Pulmonary artery endothelial cell (primary cell): Measurements from ENCODE around the gene ILF3. TPM values are rescaled to one million over a fixed set of nuclear protein-coding genes. Genes with fewer than 3 reads are reported as not detected.
"Not testable (repeated sequence)": the region's sequence is repeated elsewhere in the genome, so short reads cannot be mapped to it uniquely, and the experiment has no call there.

Experiments used
- DNase-seq: peaks from one replicate; pipeline ENCODE4 v3.0.0-alpha.2; 2011; ENCODE audit warnings: low read depth, low spot score
- total RNA-seq: library from RNA; depleted of rRNA; stranded (reverse); fragments of >200 nt; gene quantifications from 2 replicates; pipeline ENCODE4 v1.2.3, GENCODE V29; 2014

The ILF3 gene
- total RNA-seq, 1 donor from 2014 or later, result 148 TPM

DNA sequence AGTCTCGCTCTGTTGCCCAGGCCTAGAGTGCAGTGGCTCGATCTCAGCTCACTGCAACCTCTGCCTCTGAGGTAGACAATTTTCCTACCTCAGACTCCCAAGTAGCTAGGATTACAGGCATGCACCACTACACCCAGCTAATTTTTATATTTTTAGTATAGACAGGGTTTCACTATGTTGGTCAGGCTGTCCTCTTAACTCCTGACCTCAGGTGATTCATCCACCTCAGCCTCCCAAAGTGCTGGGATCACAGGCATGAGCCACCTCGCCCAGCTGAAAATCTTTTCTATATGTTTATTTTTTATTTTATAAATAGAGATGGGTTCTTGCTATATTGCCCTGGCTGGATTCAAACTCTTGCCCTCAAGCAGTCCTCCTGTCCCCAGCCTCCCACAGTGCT, 17.8 kb downstream of the ILF3 start:
- not testable (repeated sequence) for DNase-seq

DNA sequence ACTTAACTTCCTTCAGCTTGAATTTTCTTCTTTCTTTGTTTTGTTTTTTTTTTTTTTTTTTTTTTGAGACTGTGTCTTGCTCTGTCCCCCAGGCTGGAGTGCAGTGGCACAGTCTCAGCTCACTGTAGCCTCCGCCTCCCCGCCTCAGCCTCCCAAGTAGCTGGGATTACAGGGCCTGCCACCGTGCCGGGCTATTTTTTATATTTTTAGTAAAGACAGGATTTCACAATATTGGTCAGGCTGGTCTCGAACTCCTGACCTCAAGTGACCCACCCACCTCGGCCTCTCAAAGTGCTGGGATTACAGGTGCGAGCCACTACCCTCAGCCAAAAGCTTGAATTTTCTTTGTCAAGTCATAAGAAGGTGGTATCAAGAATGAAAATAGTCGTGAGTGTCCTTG, 21.1 kb downstream of the ILF3 start:
- not testable (repeated sequence) for DNase-seq

DNA sequence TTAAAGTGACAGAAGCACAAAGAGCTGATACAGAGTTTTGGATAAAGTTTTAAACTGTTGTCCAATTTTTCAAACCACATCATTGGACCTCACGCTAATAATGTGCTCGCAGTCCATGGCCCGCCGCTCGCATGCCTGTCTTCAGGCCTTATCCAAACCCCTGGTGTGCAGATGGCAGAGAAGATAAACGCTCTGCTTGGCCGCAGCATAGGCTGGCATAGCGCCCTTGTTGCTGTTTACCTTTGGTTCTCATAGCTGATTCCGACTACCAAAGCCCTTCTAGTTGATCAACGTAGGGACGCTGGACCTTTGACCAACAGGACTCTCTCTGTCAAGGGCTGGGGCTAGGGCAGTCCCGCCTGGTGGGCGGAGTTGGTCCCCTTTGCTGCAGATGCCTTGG, 23.6 kb downstream of the ILF3 start:
- DNase-seq, result no peak

DNA sequence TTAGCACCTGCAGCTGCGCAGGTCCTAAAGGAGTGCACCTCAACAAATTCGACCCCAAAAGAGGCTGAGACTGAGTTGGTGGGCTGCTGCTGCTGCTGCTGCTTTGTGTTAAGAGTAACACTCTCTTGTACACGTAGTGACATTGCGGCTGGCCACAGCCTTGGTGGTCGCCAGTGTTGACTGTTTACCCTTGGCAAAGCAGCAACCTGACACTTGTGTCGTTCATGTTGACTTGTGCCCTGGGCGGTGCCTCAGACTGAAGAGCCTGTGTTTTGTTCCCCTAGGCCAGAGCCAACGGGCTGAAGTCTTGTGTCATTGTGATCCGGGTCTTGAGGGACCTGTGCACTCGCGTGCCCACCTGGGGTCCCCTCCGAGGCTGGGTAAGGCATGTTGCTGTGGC, 24.7 kb downstream of the ILF3 start:
- no peak for DNase-seq

DNA sequence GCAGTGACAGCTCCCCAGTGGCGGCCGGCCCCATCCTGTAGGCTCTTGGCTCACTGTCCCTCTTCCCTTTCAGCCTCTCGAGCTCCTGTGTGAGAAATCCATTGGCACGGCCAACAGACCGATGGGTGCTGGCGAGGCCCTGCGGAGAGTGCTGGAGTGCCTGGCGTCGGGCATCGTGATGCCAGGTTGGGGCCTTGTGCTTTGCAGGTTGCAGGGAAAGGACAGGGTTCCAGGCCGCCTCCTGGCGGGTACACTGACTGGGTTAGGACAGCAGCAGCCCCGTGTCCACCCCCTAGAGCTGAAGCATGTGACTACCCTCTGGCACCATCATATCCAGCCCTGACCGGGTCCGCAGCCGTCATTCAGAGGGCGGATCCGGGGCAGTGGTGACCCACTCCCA, 25.6 kb downstream of the ILF3 start:
- DNase-seq, result no peak

DNA sequence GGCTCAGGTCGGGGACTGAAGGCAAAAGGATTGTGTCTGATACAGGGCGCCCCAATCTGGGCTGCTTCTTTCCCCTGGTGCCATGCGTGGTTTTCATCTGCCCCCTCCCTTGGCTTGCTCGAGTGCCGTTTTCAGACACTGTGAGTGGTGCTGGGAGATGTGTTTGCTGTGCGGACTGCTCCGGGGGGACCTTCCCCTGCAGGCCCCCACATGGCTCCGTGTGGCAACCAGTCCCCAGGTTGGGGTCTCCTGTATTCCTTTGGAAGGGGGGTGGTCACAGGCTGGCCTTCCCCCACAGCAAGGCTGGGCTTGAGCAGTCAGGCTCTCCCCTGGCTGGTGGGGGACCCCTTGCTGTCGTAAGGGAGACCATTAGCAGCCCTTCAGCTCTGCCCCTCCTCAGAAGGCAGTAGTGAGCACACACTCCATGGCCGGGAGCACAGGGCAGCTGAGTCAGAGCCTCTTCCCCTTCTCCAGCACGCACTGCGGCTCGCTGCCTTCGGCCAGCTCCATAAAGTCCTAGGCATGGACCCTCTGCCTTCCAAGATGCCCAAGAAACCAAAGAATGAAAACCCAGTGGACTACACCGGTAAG, 26.5 kb downstream of the ILF3 start:
- DNase-seq, result no peak

DNA sequence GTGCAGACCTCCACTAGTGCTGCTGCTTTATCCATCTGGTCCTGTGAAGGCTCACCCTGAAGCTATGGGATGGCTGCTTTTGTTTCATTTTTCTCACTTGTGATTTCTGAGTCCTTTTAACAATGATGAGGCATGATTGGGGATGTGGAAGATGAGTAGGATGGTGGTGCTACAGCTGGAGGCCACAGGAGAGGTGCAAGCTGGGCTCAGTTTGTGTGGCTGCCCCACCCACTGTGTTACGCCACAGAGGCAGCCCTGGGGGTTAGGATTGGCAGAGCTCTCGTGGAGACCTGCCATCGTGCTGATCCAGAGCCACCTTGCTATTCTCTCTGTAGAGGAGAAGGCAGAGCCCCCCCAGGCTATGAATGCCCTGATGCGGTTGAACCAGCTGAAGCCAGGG, 27.5 kb downstream of the ILF3 start:
- DNase-seq, result no peak

DNA sequence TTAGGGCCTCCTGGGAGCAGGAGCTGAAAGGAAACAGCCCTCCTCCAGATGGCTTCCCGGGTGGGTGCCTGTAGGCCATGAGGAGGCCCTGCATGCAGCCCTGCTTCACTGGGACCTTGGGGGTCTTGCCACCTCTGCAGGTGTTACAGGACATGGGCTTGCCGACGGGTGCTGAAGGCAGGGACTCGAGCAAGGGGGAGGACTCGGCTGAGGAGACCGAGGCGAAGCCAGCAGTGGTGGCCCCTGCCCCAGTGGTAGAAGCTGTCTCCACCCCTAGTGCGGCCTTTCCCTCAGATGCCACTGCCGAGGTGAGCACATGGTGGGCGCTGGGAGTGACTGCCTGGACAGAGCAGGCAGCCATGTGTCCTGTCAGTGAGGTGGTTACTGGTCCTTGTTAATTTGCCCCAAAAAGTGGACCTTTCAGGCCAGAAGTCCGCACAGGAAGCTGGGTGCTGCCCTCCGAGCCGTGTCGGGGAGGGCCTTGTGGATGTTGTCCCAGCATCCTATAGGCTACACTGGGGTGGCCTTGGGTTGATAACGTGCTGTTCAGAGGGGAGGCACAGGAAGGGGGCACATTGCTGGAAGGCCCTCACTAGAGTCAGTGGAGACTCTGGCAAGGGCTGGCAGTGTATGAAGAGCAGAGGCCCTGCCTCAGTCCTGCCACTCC, 28.4 kb downstream of the ILF3 start:
- no peak for DNase-seq

DNA sequence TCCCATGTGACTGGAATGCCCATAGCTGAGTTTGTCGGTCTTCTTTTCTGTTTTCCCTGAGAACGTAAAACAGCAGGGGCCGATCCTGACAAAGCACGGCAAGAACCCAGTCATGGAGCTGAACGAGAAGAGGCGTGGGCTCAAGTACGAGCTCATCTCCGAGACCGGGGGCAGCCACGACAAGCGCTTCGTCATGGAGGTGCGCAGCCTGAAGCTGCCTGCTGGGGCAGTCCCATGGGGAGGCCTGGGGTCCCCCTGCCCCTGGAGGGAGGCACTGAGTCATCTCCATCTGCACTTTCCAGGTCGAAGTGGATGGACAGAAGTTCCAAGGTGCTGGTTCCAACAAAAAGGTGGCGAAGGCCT, 28.9 kb downstream of the ILF3 start:
- no peak for DNase-seq

DNA sequence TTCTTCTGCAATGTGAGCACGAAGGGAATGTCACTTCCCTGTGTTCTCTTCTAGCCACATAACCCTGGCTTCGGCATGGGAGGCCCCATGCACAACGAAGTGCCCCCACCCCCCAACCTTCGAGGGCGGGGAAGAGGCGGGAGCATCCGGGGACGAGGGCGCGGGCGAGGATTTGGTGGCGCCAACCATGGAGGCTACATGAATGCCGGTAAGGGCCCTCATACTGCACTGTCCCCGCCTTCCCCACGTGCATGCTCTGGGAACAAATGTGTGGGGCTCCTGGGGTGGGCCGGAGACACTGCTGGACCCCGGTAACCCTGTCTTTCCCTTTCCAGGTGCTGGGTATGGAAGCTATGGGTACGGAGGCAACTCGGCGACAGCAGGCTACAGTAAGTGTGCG, 29.4 kb downstream of the ILF3 start:
- no peak for DNase-seq

DNA sequence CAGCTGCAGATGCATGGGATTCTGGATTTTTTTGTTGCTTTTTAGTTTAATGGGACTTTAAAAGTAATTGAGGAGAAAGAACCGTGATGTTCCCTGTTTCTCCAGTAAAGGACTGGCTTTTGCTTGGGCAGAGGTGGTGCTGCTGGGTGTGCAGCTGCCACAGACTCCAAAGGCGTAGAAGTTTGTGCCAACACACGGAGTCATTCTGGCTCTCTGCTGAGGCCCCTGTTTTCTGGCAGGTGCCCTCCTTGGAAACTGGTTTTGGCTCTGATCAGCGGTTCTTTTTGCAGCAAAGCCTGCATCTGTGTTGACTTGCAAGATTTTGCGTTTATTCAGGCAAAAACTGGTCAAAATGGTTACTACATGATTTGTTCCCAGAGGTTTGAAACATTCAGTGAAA, 31.1 kb downstream of the ILF3 start:
- DNase-seq, result no peak

DNA sequence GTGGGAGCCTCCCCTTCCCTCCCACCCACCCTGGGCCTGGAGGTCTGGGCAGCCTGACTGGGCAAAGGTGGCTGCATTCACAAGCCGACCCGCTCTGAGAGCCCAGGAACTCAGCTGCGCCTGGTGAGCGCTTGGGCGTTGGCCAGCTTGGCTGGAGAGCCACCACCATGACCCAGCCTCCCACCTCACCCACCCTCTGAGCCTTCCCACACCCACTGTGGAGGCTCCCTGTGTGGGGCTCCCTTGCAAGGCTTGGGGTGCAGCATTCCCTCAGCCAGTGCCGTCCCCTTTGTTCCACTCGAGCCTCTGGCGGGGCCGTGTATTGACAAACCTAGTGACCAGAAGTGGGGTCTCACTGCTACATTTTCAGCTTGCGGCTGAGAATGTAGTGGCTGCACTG, 32.0 kb downstream of the ILF3 start:
- no peak for DNase-seq

DNA sequence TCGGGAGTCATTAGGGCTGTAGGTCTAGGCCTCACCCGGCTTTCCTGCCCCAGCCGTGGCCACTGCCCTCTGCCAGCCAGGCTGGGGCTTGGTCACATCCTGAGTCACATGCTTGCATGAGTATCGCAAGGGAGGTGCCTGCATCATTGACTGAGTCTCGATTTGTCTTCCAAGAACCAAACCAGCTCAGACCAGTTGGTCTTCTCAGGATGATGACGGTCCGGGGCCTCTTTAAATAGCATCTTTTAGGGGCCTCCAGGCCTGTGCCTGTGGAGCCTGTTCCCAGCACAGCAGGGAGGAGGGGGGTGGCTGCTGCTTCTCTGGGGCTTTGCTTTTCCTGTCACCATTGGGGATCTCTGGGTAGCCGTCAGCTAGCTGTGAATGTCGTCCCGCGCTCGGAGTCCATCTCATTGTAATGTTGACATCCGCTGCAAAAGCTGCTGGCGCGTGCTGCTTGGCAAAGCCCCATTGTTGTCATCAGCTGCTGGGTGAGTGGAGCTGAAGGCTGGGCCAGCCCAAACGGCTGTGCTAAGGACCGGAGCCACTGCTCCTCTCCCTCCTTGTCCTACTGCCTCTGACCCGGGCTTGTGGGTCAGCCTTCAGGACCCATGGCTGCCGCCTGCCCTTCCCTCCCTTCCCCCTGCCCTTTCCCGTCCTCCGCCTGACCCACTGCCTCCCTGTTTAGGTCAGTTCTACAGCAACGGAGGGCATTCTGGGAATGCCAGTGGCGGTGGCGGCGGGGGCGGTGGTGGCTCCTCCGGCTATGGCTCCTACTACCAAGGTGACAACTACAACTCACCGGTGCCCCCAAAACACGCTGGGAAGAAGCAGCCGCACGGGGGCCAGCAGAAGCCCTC, 32.7 kb downstream of the ILF3 start:
- DNase-seq, result no peak

DNA sequence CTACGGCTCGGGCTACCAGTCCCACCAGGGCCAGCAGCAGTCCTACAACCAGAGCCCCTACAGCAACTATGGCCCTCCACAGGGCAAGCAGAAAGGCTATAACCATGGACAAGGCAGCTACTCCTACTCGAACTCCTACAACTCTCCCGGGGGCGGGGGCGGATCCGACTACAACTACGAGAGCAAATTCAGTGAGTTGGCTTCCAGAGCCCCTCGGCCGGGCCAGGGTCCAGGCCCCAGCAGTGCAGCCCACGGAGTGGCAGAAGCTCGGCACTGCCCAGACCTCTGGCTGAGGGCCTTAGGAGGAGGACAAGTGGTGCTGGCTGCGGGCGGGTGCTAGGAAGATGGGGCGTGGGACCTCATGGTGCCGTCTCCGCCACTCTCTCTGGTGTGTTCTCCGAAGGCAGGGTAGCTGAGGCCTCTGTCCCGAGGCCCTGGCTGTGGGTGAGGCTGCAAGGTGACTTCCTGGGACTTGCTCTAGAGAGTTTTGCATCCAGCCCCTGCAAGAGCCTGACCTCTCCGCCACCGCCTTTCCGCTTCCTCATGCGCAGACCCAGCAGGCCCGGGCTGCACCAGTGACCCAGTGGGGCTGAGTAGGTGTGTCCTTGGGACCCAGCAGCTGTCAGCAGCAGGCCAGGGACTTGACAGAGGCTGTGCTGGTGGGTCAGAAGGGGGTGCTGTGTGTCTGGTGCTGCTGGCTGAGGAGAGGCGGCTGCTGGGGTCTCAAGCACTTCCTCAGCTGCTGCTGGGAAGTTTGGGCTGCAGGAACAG, 33.6 kb downstream of the ILF3 start:
- DNase-seq, result no peak

DNA sequence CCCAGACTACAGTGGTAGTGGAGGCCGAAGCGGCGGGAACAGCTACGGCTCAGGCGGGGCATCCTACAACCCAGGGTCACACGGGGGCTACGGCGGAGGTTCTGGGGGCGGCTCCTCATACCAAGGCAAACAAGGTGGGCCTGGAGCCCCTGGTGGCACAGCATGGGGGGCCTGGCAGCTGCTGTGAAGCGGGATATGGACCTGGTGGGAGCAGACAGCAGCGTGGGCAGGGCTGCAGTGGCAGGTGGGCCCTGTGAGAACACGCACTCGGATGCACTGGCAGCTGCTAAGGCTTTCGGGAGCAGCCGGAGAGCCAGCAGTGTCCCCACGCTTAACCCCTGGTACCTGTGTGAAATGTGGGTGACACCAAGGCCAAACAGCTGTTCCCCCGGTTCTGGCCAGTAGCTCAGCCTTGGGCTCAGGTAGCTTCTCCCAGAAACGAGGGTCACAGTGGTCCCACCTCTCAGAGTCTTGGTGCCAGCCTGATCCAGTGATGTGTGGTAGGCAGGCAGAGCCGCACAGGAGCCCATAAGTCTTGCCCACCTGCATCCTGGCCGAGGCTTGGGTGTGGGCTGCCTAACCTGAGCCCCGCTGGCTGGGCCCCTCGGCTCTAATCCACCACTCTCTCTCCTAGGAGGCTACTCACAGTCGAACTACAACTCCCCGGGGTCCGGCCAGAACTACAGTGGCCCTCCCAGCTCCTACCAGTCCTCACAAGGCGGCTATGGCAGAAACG, 34.6 kb downstream of the ILF3 start:
- DNase-seq, result no peak

DNA sequence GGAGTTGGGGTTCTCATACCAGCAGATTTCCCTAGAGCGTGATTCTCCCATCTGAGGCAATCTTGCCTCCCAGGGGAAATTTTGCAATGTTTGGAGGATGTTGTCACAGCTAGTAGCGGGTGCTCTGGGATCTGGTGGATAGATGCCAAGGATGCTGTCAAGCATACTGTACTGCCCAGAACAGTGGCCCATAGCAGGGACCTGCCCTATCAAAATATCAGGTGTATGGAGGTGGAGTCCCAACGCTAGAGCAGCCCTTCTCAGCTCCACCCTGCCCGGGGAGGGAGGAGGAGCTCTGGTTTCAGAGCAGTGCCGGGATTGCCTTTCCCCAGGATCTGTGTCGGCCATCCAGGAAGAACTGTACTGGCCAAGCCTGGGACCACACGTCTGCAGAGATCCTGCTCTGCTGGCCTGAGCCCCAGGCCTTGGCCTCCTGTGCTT, 36.2 kb downstream of the ILF3 start:
- DNase-seq, result no peak

DNA sequence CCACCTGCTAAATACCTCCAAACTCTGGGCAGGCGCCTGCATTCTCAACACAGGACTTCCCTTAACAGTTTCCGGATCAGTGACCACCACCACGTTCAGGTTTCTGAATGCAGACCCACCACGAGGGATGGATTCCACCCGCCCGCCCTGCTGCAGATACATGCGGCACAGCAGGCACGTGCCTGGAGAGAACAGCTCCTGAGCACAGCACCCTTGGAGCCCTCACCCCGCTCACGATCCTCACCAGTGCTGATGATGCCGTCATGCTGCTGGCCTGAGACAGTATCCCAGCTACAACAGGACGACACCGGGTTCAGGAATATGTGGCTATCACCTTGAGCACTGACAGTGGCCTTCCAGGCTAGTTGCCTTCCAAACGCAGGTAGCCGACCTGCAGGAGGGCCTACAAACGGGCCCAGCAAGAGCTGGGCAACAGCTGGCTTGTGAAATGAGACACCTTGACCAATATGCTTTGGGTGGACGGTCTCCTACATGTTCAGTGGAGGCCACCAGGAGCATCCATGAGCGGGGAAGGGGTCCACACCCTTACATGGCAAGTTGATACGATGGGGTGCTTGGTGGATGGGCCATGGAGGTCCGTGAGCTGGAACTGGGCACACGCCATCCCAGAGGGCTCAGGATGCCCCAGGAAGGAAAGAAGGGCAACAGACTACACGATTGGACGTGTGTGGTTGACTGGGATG, 37.2 kb downstream of the ILF3 start:
- DNase-seq, result no peak

DNA sequence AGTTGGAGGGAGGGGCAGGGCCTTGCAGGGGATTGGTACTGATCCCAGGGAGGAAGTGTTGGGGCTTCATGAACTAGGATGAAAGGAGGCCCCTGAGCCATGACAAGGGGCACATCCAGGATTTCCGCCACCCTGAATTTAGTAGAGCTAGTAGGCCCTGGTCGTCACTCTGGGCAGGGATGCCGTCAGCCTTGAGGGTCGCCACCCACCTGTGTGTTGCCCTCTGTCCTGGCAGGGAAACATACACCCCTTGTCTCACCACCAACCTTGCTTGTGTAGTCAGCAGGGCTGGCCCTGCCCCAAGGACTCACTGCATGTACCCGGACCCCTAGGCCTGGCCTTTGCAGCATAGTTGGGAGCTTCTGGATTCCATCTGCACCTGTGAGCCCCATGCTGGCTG, 37.7 kb downstream of the ILF3 start:
- DNase-seq, result no peak

DNA sequence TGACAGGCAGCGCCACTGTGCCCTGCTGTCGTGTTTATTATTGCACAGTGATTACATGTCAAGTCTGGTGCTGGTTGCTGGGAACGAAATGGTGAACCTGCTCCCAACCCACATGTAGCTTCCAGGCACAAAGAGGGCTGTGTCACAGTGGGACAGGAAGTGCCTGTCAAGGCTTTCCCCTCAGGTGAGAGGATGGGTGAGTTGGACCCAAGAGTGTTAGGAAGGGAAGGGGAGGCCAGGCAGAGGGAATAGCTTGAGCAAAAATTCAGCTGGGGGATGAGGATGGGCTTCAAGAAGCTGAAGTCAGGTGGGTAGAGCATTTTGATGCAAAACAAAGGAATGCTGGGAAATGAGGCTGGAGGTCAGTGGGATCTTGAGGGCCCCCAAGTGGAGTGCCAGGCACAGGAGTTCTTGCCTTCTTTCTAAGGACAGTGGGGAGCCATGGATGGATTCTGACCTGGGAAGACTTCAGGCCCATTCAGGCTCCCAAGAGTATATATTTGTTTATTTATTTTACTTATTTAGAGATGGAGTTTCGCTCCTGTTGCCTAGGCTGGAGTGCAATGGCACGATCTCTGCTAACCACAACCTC, 38.6 kb downstream of the ILF3 start:
- no peak for DNase-seq

DNA sequence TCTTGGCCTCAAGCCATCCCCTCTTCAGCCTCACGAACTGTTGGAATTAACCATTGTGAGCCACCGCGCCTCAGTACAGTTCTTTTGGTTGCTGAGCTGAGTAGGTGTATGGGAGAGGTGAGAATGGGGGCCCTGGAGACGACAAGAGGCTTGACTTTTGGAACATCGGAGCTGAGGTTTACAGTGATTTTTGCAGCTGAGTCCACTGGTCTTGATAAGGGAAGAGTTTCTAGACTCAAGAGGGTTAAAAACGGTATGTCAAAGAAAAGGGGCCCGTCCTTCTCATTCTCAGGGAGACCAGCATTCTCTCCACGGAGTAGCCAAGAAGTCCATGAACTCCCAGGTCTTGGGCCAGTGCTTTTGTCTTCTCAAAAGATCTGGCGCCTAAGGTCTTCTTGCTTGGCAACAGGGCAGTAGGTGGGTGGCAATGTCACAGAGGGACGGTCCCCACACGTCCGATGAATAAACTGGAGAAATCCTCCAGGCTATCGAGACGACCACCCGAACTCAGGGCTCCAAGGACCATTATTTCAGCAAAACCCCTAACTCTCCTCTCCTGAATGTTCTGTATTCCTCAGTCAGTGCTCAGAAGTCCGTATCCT, 40.7 kb downstream of the ILF3 start:
- no peak for DNase-seq
